Loucy (cell line): ENCODE data around the gene PCBP3.
"Not testable (repeated sequence)": the region's sequence is repeated elsewhere in the genome, so short reads cannot be mapped to it uniquely, and the experiment has no call there.

Experiments used
- CTCF ChIP-seq: fragments of 200-600 bp; sonication (generic); conservative IDR thresholded peaks from 2 replicates; pipeline ENCODE4 v1.5.1; 2014; ENCODE audit warnings: mild to moderate bottlenecking, antibody characterized with exemption, low read length
- EZH2phosphoT487 ChIP-seq: fragments of 200-600 bp; IDR thresholded peaks from 2 replicates; pipeline ENCODE4 v1.6.1; 2018; ENCODE audit warnings: antibody characterized with exemption, mild to moderate bottlenecking, moderate library complexity, borderline replicate concordance

GRCh38 chr21:45656114-45656513 lies 12.6 kb downstream of the PCBP3 start:
- not testable (repeated sequence) for TF ChIP-seq CTCF, EZH2phosphoT487
